ENCODE data around the gene CRBN.
A peak's percentile ranks its signal among the peaks of the same experiment; 100 is the strongest.

Gene CRBN

GRCh38 chr3:3201611-3202010 lies 22.1 kb upstream of the CRBN start:
- no peak for TF ChIP-seq CTCF (IDR thresholded peaks at IDR 0.05; ENCODE audit: borderline replicate concordance, insufficient read depth, low read depth, low read length)
- no peak overlapping the region for H3K4me3 ChIP-seq (ENCODE audit: low read depth, low read length)

- peak; percentile 64; the same call in 1 of the 2 replicates for TF ChIP-seq CTCF (IDR thresholded peaks at IDR 0.05; ENCODE audit: borderline replicate concordance, insufficient read depth, low read depth, low read length)
Observed at GRCh38 chr3:3200632-3201212, 21.2 kb upstream of the CRBN start.

GRCh38 chr3:3199306-3199705 lies 19.8 kb upstream of the CRBN start:
- no peak overlapping the region for H3K4me3 ChIP-seq (ENCODE audit: low read depth, low read length)
- TF ChIP-seq CTCF (IDR thresholded peaks at IDR 0.05; ENCODE audit: borderline replicate concordance, insufficient read depth, low read depth, low read length) = no peak

More at GRCh38 chr3:3200632-3201212, 21.2 kb upstream of the CRBN start:
- no peak overlapping the region for H3K4me3 ChIP-seq (ENCODE audit: low read depth, low read length)

DNA sequence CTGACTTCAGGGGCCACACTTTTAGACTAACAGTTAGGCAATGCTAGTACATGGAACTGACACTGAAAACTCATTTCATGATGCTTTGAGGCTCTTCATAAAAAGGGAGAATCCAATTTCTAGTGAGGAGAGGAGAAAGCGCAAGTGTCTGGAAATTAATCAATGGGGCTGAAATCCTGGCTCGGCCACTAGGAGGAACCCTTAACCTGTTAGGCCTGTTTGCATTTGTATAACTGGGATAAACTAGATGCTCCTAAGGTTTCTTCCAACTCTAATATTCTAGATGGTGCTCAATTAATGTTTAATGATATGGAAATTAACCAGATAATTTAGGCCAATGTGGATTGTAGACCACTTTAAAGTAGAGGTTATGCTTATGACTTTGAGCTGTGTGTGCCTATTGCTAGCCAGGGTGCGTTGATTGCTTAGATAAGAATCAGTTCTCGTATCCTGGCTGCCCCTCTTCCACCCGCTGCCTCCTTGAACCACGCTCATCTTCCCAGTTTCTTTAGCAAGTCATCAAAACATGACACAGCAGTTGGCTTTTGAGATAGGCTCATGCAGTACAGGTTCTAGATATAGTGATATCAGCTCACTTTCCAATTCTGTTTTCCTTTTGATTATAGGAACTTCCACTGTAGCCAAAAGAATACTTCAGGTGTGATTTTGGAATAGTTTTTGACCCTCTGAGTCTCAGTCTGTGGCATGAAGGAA lies 16.8 kb upstream of the CRBN start:
- no peak overlapping the region for H3K4me3 ChIP-seq (ENCODE audit: low read depth, low read length)
- TF ChIP-seq CTCF (IDR thresholded peaks at IDR 0.05; ENCODE audit: borderline replicate concordance, insufficient read depth, low read depth, low read length) = peak; percentile 44; the same call in 1 of the 2 replicates

DNA sequence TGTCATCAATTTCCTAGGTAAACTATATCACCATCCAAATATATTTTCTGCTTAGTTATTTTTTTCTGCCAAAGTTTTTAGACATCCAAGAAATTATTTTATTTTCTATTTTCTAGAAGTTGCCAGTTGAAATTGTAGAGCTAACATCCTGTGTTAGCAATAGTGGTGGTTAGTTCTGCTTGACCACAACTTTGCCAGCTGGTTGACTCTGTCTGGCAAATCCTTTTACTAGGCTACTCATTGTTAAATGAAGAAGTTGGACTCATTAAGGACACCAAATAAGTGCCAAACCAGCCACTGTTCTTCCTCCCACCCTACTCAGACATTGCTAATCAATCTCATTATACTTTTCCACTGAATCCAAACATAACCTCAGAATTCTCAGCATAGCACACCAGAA lies 15.4 kb upstream of the CRBN start:
- no peak overlapping the region for H3K4me3 ChIP-seq (ENCODE audit: low read depth, low read length)
- TF ChIP-seq CTCF (IDR thresholded peaks at IDR 0.05; ENCODE audit: borderline replicate concordance, insufficient read depth, low read depth, low read length) = no peak

DNA sequence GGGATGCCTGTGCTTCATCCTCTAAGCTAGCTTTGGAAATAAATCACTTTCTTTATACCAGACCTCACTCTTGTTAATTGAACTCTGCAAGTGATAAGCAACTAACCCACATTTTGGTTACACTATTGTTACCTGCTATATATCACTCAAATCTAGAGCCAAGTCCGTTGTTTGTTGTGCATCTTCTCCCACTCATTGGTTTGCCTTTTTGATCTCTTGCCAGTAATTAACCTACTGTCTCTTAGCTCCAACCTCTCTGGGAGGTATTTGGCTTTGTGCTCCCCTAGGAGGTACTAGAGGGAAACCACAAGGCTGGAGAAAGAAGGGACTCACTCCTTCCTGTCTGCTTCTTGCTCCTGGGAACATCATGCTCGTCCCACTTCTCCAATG lies 12.8 kb upstream of the CRBN start:
- TF ChIP-seq CTCF (IDR thresholded peaks at IDR 0.05; ENCODE audit: borderline replicate concordance, insufficient read depth, low read depth, low read length) = no peak
- H3K4me3 ChIP-seq (ENCODE audit: low read depth, low read length) = no peak overlapping the region
